Left ventricle myocardium superior (tissue), 1 donor: ENCODE data around the gene DIO3. TPM values are rescaled to one million over a fixed set of nuclear protein-coding genes. Genes with fewer than 3 reads are reported as not detected.
"Not testable (repeated sequence)": the region's sequence is repeated elsewhere in the genome, so short reads cannot be mapped to it uniquely, and the experiment has no call there.

Experiments
- ATAC-seq: fragments of 200-7000 bp; cut with Tn5 transposase; one replicate; pipeline ENCODE4 v1.9.1; 2020; ENCODE audit warnings: mild to moderate bottlenecking, moderate library complexity
- DNase-seq: peaks from one replicate; pipeline ENCODE4 v3.0.0-alpha.2; 2020
- intact Hi-C: fragments of 100-400 bp; cut with micrococcal nuclease; formaldehyde crosslinking; loops from one replicate; pipeline ENCODE4 v1.11.0; 2022
- total RNA-seq: library from RNA; stranded (reverse); fragmentation: NEBNext Ultra II Directional; extraction: Animal tissue kit (Norgen Biotek cat#: 25700); gene quantifications from one replicate; pipeline ENCODE4 v1.2.1, GENCODE V29; 2021
- donor health status: DM: no; HTN: yes; CAD: no; lungs with severe emphysema.

Gene DIO3
- total RNA-seq, 1 donor from 2014 or later, result 0.15 TPM

- intact Hi-C loops, result no loop called here
- no peak for ATAC-seq
- peak; percentile 26 for DNase-seq
Measured at GRCh38 chr14:101540481-101541462, 20.5 kb upstream of the DIO3 start.

GRCh38 chr14:101542391-101542790 lies 18.9 kb upstream of the DIO3 start:
- DNase-seq, result no peak
- intact Hi-C loops, result no loop called here
- ATAC-seq, result no peak

- ATAC-seq (no peak), DNase-seq (no peak)
- intact Hi-C loops, result no loop called here
Measured at GRCh38 chr14:101543814-101544213, 17.5 kb upstream of the DIO3 start.

DNA sequence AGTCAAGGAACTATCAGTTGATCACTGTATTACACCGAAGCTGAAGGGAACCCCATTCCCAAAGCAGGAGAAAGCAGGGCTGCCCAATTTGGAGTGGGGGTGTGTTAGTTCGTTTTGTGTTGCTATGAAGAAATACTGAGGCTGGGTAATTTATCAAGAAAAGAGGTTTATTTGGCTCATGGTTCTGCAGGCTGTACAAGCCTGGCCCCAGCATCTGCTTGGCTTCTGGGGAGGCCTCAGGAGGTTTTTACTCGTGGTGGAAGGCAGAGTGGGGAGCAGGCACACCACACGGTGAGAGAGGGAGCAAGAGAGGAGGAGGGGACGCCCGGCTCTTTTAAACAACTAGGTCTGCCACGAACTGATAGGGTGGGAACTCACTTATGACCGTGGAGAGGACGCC lies 16.7 kb upstream of the DIO3 start:
- DNase-seq (no peak), ATAC-seq (no peak)
- intact Hi-C loops, result no loop called here

DNA sequence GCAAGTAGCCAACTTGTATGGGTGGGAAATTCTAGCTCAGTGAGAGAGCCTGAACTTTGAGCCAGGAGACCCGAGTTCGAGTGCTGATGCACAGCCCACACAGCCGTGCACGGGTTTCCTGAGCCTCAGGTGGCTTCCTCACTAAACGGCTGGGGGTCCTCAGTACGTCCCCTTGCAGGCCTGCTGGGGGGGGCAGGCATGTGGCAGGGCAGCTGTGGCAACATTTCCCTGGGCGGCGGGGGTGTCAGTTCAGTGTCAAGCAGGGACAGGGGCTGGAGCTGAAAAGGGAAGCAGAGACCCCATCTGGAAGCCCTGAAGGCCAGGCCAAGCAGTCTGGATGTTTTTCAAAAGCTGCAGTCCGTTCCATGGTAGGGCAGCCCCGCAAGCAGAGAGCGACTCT lies 14.6 kb upstream of the DIO3 start:
- no peak for DNase-seq
- no peak for ATAC-seq
- intact Hi-C loops, result no loop called here

- intact Hi-C loops, result no loop called here
- DNase-seq, result no peak
- ATAC-seq, result no peak
Measured at GRCh38 chr14:101547107-101547738, 14.1 kb upstream of the DIO3 start.

DNA sequence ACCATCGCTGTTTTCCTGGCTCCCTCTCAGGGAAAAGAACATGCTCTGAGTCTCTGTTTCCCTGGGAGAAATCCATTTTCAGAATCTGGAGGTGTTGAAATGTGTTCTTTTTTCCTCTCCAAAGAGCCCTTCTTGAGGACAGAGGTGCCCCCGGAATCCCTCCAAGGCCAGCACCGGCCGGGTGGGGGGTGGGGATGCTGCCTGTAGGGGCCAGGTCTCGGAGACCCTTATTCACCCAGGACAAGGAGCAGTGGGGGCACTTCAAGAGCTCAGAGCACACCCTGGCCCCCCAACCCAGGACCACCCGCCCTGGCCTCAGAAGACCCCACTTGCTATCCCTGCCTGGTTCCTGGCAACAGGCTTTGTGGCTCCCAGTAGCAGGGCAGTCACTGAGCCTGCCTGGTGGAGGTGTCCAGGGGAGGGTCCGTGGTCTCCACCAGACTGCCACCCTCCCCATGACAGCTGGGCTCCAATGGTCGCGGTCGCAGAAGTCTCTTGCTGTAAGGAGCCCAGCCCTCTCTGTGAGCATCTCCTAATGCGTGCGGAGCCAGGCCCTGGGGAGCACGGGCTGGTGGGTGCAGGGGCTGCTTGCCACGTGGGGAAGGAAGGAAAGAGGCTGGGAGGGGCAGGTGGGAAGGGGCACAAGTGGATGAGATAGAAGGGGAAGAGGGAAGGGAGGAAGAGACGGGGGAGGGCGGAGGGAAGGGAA lies 13.2 kb upstream of the DIO3 start:
- DNase-seq (no peak), ATAC-seq (no peak)
- intact Hi-C loops, result no loop called here

GRCh38 chr14:101548710-101549109 lies 12.6 kb upstream of the DIO3 start:
- ATAC-seq (no peak), DNase-seq (no peak)
- intact Hi-C loops, result no loop called here

- ATAC-seq, result no peak
- intact Hi-C loops, result no loop called here
- no peak for DNase-seq
Measured at GRCh38 chr14:101549154-101549553, 12.1 kb upstream of the DIO3 start.

DNA sequence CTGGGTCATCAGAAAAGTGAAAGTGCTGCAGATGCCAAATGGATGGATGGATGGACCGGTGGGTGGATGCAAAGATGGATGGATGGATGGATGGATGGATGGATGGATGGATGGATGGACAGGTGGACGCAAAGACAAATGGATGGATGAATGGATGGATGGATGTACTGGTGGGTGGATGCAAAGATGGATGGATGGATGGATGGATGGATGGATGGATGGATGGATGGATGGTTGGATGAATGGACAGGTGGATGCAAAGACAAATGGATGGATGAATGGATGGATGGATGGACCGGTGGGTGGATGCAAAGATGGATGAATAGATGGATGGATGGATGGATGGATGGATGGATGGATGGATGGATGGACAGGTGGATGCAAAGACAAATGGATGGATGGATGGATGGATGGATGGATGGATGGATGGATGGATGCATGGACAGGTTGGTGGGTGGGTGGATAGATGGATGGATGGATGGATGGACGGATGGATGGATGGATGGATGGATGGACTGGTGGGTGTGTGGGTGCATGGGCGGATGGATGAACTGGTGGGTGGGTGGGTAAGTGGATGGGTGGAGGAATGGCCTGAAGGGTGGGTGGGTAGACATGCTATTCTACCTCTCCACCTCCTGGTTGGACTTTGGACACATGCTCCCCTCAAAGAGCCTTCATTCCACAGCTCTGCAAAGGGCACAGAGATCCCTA lies 10.9 kb upstream of the DIO3 start:
- intact Hi-C loops, DNase-seq, ATAC-seq: not testable (repeated sequence)

DNA sequence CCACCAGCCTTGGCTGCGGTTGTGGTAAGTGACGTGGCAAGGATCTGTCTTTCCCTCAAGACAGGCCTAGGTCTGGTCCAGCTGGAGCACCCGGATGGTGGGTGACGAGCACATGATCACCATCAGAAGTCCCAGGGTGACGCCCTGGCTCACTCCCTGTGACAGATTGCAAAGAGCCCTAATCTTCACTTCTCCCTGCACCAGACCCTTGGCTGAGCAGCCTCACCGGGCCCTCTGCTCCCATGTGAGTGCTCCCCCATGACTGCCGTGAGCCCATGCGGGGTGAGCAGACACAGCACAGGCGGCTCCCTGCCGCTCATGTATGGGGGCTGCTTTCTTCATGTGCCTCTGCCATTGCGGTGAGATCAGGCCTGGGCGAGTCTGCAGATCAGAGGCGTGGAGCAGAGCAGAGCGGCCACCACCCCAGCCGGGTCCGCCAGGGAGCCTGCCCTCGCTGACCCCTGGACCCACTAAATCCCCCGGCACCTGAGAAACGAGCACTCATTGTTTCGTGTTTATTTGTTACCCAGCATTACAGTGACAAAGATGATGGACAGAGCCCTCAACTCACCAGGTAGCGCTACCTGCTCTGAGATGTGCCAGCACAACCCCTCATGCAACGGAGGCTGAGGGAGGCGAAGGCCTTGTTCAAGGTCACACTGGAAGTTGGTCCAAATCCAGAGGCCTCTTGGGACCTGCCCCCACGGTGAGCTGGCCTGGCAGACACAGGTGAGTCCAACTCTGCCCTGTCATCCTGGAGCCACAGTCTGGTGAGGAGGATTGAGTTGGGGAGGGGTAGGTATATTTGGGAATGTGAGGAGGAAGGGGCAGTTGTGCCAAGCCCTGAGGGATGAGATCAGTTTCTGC lies 9.3 kb upstream of the DIO3 start:
- intact Hi-C loops, result no loop called here
- ATAC-seq, result no peak
- no peak for DNase-seq

- DNase-seq (no peak), ATAC-seq (no peak)
- intact Hi-C loops, result no loop called here
Measured at GRCh38 chr14:101552786-101553231, 8.5 kb upstream of the DIO3 start.

DNA sequence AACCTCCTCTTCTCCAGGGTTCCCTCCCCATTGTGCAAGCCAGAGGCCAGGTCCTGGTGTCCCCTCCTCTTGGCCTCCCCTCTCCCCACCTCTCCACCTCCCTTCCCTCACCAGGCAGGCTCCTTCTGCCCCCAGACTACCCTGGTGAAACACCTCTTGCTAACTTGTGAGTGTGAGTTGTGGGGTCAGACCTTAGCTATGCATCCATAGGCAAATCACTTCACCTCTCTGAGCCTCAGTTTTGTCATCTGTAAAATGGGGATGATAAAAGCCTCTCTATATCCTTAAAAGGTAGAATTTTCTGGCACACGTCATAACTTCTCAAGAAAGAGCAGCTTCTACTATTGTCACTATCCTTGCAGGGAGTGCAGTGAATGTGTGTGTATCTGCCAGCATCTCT lies 7.9 kb upstream of the DIO3 start:
- ATAC-seq (no peak), DNase-seq (no peak)
- intact Hi-C loops, result no loop called here

DNA sequence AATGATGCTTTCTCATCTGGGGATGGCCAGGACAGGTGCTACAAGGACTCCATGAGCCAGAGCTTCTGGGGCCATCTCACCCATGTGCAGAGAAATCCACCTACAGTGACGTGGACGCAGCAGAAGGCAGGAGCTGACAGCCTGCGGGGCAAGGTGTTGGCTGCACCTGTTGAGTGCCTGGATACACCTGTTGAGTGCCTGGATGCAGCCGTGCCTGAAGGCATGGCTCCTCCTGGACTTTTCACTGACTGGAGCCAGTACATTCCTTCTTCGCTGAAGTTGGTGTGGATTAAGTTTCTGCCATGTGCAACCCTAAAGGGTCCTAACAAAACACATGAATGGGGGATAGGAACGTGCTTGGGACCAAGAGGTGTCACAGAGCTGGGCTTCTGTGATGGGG lies 7.4 kb upstream of the DIO3 start:
- intact Hi-C loops, result no loop called here
- no peak for DNase-seq
- ATAC-seq, result no peak

DNA sequence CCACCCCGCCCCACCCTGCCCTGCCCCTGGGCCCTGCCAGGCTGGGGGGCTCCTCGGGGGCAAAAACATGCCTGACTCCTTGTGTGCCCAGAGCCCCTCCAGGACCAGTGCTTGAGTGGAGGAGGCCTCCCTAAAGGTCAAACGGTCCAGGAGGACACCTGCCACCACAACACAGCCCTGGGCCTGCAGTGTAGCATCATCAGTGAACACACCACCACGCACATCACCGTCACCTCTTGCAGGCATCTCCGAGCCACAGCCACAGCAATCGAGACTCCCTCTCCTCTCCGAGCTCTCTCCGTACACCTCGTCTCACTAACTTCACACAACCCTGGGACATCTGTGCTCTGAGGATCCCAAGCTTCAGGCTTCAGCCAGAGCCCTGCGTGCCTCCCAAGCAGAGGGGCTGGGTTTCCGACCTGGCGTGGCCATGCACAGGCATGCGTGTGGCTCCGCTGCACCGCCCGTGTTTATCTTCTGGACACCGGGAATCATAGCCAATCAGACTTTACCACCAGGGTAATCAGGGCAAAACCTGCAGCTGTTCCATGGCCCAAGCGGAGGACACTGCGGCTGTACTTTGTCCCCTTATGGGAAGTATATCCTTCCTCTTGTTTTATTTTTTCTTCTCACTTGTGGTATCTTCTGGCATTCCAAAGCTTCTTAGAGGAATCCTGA lies 6.2 kb upstream of the DIO3 start:
- DNase-seq (no peak), ATAC-seq (no peak)
- intact Hi-C loops, result no loop called here

GRCh38 chr14:101555669-101556043 lies 5.6 kb upstream of the DIO3 start:
- intact Hi-C loops, ATAC-seq, DNase-seq: not testable (repeated sequence)

DNA sequence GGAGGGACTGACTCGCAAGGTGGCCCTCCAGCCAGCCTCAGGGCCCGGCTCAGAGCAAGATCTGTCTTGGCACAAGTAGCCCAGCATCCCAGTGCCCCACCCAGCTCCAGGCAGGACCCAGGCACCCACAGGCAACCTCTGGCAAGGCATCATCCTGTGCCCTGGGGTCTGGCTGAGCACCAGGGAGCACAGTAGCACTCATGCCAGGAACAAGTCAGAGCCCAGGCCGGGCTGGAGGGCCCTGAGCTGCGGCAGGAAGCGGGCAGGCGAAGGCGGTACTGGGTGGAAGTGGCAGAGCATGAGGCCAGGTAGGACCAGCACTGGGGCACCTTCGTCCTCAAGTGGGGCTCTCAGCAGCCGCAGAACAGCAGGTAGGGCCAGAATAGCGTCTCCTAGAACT lies 5.2 kb upstream of the DIO3 start:
- intact Hi-C loops, result no loop called here
- ATAC-seq, result no peak
- no peak for DNase-seq
